A172 (cell line): ENCODE measurements around the gene ACTL8. TPM values are rescaled to one million over a fixed set of nuclear protein-coding genes. Genes with fewer than 3 reads are reported as not detected.

ENCODE experiments used
- DNase-seq: peaks from one replicate; pipeline ENCODE4 v3.0.0-alpha.2; 2015; ENCODE audit warnings: low spot score
- total RNA-seq: library from RNA; depleted of rRNA; stranded (reverse); fragments of >200 nt; shearing (Covaris generic); gene quantifications from 2 replicates; pipeline ENCODE4 v1.2.3, GENCODE V29; 2014

ACTL8 gene
- total RNA-seq, 1 experiment from 2014 or later: not detected

DNA sequence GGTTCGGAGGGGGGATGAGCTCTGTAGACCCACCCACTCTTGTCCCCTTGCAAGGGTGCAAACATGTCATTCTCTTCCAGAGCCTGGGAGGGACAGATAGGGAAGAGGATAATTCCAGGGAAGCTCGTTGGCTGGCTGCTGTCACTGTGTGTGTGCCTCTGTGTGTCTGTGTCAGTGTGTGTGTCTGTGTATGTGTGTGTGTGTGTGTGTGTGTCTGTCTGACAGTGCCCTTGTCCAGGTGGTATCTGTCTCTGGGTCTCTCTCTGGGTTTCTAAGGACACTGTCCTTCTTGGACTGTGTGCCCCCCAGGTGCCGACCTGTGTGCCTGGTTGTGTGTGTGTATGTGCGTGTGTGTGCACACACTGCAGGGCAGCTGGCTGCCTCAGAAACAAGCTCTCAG, 90.5 kb downstream of the ACTL8 start:
- no peak for DNase-seq

DNA sequence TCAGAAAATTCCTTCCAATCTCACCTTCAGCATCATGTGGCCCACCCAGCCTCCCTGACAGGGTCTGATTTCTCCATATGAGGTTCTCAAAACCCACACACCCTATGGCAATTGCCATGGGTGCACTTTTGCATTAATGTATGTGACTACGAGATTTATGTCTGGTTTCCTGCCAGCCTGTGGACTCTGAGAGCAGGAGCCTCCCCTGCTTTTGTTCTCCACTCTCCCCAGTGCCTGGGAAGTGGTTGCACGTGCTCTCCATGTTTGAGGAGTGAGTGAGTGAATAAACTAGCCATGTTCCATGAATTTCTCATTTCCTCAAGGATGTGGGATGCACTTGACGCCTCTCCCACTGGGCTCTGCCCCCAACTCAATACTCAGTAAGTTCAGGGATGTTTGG, 91.2 kb downstream of the ACTL8 start:
- DNase-seq: no peak

DNA sequence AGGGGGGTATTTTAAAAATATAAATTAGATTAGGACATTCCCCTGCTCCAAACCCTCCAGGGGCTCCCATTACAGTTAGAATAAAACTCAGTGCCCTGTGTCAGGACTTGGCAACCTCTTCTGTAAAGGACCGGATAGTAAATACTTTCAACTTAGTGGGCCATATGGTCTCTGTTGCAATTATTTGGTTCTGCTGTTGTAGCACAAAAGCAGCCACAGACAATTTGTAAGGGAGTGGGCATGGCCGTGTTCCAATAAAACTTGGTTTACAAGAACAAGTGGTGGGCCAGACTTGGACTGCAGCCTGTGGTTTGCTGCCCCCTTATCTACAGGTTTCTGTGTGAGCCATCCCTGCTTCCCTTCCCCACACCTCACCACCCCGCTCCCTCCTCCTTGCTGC, 92.0 kb downstream of the ACTL8 start:
- DNase-seq: no peak

DNA sequence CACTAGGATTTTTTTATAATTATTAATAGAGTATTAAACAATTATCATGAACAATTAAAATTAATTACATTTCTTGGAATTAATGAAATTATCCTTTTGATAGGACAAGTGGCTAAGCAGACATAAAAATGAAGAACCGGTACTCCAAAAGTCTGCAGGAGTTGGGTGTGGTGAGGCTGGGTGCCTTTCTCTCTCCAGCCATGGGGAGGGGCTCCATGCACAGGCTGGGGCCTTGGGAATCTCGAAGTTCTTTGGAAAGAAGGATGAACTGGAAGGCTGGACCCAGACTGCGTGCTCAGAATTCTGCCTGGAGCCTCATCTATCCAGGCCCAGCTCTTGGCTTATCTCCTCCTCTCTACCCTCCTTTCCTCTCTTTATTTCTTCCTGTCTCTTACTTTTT, 94.1 kb downstream of the ACTL8 start:
- no peak for DNase-seq

DNA sequence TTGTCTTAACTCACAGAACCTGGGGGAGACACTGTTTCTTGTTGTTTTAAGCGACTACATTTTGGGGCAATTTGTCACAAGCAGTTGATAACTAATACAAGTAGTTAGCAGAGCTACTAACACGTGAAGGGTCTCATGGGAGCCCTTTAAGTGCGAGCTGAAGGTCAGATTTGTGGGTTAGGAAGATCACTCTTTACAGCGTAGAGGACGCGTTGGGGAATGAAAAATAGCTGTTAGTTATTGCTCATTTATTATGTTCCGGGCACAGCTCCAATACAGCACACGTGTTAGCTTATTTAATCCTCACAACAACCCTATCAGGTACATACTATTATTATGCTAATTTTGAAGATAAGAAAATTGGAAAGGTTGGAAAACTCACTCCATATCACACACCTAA, 95.9 kb downstream of the ACTL8 start:
- DNase-seq: no peak

DNA sequence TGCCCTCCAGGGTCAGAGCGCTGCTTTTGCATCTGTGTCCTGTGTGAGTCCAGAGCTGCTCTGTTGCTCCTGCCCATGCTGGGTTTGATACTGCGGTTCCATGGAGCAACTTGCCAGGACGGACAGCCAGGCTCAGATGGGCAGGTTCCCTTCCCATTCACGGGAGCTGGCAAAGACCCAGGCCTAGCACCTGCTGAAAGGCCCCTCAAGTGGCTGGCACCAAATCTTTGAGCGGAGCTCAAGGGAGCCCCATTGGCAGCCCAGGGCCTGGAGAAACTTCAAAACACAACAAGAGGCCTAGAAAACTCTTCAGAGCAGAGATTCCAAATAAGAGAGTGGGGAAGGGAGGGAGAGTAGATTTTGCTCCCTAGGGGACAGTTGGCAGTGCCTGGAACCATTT, 97.2 kb downstream of the ACTL8 start:
- no peak for DNase-seq

DNA sequence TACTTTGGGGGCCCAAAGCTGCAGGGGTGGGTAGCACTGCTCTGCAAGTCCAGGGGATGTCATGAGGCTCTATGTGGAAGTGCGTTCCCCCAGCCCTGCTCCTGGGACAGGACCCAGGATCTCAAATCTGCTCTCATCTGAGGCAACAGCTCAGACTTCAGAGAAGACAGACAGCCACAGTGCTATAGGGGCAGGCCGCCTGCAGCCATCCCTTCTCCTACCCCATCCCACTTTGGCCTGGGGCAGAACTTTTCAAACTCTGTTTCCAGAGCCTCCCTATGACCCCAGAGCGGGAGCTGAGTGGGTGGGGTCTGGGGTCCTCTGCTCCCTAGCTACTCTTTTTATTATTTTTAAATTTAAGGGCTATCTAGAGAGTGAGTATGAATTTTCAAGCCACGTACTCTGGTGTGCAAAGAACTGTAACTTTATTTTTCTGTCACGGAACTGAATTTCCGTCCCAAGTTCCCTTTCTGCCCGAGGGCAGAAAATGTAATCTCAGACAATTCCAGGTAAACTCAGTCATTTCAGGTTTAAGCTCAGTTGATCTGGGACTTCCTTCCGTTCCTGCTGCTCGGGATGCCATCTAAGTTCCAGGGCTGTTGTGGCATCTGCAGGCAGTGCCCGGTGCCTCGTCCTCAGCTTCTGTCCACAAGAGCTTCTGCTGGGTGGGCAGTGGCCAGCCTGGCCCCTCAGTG, 98.3 kb downstream of the ACTL8 start:
- DNase-seq: no peak

DNA sequence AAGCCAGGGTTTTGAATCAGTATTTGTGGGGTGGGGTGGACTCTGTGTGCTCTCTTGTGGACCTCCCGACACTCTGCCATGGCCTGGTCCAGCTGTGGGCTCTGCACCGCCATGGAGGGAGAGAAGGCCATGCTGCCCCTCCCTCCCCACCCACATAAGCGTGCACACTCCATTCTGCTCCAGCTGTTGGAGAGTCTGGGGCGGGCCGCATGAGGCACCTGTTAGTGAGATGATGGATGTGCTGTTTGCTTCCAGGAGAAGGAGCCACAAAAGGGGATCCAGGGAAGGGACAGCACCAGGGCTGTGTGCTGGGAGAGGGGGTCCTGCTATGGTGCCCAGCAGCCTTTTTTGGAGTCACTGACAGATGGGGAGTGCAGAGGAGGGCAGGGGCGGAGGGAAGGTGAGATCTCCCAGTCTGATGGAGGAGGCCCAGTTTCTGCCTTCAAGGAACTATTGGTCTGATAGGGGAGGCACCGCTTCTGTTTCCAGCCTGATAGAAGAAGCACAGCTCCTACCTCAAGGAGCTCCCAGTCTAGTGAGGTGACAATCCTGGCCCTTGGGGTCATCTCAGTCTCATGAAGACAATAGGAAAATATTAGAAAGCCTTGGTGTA, 101.5 kb downstream of the ACTL8 start:
- DNase-seq: no peak

DNA sequence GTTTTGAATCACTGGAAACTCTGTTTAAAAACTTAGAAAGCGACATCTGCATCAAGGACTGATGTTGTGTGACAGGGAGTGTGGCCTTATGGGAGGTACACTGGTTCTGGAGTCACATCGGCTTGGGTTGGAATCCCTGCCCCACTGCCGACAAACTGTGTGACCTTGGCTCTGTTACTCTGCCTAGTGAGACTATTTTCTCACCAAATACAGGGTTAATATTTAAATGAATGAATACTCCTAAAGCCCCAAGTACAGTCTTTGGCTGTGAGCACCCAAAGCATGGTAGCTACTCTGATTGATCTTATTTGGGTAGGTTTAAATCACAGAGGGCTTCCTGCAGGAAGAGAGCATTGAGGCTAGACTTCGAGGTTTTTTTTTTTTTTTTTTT, 102.0 kb downstream of the ACTL8 start:
- no peak for DNase-seq

DNA sequence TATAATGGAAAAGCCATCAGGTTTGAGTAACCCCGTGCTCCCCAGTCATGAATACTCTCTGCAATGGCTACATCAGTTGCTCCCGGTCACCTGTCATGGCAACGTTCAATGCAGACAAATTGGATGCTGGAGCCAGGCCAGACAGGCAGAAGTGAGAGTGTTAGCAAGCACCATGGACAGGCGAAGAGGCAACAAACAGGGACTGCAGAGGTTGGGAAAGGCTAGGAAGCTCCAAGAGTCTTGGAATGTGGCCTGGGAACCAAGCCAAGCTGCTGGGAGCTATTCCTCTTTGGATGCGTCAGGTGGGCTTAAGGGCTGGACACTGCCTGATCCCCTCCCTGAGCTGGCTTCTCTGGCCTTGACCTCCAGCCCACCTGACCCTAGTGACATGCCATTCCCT, 102.9 kb downstream of the ACTL8 start:
- peak; percentile 13 for DNase-seq

DNA sequence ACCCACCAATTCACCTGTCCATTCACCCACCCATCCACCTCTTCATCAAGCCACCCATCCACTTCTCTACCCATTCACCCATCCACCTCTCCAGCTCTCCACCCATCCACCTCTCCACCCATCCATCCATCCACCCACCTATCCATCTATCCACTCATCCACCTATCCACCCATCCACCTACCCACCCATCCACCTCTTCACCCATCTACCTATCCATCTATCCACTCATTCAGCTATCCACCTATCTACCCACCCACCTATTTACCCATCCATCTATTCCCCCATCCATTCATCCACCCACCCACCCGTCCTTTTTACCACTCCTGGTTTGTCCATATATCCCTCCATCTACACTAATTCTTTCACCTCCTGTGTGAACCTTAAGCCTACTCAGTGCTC, 105.7 kb downstream of the ACTL8 start:
- no peak for DNase-seq

DNA sequence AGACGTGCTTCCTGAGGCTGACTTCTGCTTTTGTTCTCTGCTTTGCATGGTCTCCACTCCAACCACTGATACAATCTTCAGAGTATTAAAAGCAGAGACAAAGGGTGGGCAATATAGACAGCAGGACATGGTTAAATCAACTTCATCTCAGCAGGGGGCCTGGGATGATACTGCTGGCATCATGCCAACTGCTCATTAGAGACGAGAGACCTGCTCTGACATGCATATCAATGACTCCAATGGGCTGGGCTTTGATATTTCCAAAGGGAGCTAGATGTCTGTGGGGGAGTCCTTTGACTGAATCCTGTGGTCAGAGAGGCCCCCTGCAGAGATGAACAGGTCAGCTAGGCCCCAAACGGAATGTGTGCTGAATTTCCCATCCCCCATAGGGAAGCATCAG, 106.6 kb downstream of the ACTL8 start:
- no peak for DNase-seq

DNA sequence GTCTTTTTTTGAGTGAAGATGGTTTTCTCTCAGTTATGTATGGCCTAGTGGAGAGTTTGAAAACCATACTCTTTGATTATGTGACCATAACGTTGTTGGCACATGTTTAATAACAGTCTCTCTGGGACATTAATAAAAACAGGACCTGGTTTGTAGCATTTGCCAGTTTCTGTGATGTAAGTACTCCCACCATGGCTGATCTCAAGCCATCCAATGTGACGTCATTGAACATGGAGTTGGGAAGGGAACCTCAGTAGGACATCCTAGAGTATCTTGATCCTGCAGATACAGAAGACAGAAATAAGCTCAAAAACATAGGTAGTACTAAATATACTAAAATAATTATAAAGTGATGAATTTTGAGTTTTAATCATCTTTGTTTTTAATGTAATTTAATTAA, 107.0 kb downstream of the ACTL8 start:
- DNase-seq: no peak

DNA sequence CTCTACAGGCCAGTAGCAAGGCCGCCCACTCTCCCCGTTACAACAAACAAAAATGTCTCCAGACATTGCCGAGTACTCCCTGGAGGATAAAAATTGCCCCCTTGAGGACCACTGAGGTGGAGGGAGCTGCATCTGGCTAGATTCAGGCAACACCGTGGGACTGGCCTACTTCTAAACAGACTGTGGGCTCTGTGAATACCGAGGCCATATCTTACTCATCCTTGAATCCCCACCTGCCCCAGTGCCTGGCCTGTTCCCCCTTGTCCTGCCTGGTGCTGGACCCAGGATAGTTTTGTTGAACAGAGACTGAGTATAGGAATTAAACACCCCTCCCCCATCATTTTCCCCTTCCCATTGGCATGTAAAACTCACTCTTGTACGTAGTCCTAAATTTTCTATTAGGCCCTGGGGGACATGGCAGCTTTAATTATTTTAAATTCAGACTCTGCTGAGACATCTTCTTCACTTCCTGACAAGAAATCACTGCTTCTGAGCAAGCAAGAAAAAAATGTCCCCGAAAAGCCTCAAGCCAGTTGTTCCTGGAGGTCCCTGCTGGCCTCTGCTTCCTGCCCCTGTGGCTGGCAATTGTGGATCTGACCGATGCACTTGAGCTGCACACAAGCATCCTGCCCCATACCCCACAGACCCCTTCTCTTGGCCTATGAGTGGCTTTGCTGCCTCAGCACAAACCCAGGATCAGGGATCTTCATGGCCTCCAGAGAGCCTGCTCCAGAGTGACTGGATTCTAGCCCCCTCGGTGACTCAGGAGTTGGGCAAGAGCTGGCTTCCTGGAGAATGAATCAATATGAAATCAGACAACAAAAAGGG, 111.0 kb downstream of the ACTL8 start:
- peak; percentile 73 for DNase-seq

DNA sequence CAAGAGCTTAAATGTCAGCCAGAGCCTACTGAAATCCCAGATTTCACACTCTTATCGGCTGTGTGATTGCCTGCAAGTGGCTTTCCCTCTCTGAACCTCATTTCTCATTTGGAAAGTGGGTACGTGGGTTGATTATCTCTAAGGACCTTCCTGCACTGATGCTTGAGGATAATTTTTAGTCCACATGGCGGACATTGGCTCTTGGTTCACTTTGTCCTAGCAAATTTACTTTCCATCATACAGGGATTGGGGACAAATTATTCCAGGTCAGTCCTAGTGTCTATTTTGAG, 111.6 kb downstream of the ACTL8 start:
- DNase-seq: no peak

DNA sequence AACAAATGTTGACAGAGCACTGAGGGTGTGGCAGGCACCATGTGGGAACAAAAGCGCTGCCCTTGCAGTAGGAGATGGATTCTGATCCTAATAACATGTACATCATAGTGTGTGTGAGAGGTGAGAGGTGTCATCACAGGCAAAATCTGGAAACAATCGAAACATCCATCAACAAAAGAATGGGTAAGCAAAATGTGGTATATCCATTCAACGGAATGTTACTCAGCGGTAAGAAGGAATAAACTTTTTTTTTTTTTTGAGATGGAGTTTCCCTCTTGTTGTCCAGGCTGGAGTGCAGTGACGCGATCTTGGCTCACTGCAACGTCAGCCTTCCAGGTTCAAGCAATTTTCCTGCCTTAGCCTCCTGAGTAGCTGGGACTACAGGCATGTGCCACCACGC, 112.3 kb downstream of the ACTL8 start:
- no peak for DNase-seq

DNA sequence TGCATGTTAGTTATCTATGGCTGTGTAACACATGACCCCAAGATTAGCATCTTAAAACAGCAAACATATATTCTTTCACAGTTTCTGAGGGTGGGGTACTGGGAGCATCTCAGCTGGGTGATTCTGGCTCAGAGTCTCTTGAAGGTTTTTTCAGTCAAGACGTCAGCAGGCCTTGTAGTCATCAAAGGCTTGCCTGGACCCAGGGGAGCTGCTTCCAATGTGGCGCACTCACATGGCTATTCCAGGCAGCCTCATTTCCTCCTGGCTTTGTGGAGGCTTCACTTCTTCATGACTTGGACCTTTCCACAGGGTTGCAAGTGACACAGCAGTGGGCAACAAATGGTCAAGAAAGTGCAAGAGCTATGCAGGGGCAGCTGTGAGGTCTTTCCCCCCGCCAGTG, 114.7 kb downstream of the ACTL8 start:
- no peak for DNase-seq

DNA sequence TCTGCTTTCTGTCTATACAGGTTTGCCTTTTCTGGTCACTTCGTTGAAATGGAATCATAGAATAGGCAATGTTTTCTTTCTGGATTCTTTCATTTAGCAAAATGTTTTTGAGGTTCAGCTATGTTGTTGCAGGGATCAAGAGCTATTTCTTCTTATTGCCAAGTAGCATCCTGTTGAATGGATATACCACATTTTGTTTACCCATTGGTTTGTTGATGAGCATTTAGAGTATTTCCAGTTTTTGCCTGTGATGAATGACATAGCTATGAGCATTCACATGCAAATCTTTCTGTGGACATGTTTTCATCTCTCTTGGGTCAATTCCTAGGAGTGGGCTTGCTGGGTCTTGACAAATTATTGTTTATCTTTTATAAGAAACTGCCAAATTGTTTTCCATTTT, 115.5 kb downstream of the ACTL8 start:
- DNase-seq: no peak

DNA sequence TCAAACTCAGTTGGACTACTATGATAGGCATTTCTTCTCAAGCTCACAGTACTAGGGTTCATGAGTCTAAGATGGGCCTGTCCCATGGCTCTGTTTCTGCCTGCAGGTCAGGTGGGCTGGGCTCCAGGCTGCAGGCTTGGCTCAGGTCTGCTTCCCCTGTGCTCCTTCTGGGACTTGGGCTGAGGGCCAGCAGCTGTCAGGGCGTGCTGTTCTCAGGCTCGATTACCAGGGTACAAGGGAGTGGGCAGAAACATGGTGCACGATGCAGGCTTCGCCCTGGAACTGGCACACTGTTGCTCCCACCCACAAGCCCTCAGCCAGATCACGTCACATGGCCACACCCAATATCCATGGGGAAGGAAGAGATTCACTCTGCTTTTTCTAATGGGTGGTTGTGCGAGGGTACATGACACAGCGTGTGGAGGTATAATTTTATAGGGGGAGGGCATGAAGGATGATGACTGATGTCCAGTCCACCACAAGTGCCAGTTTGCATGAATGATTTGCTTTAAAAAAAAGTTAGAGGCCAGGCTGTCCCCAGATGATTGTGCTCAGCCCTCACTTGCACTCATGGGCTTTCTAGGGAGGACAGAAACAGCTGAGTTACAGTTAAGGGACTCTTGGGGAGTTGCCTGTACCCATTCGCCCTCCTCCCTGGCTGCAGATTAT, 118.0 kb downstream of the ACTL8 start:
- DNase-seq: no peak

DNA sequence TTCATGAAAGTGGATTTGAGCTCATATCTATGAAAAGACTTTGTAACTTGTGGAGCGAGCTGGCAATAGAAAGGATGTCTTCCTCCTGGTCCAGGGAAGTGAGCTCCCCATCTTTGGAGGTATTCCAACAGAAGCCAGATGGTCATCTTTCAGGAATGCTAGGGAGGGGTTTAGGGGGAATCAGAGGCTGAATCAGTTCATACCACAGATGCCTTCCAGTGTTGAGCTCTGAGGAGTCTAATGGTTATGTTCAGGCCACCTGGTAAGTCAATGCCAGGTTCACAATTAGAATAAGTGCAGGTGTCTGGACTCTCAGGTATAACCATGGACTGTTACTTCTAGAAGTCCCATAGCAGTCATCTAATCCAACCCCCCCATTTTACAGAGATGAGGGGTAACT, 119.1 kb downstream of the ACTL8 start:
- DNase-seq: peak; percentile 87

DNA sequence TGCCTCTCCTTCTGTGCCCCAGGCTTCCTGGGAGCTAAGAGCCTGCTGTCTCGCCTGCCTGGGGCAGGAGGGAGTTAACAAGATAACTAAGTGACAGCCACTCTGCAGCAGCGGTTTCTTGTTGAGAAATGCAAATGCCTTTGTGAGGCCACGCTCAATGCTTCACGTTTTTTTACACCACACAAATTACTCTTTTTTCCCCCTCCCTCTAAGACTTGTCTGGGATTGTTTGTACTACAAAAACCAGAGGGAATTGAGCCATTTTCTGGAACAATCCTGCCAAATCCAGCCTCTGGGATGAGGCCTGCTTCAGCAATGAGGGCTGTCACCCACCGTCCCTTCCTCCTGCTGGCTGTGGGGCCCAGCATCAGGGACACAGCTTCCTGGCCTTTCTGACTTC, 119.6 kb downstream of the ACTL8 start:
- DNase-seq: peak; percentile 47

DNA sequence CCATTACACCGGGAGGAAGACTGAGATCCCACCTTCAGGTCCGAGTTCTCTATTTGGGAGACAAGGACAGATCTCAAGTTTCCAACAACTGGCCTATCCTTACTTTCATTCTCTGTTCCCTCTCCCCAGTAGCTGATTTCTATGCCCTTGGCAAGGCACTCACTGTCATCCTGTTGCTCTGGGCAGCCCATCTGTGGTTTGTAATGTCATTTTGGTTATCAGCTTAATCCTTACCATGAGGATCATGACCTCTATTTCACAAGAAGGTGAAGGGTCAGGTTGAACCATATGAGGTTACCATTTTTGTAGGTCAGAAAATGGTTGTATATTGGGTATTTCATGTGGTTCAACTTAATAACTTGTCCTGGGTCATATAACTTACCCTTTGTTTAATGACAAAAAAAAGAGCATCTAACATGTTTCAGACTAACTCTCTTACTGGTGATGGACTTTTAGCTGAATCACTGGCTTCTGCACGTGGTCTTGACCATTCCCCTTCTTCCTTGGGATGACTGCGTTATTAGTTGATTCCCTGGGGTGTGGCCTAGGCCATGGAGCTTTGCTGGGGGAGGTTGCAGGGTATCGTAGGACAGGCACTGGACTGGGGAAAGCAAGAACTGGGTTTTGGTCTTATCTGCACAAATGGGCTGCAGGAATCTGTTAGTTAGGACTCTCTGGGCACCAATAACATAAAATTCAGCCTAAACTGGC, 120.2 kb downstream of the ACTL8 start:
- peak; percentile 37 for DNase-seq
